HepG2 (cell line): ENCODE measurements around the gene UBE2QL1. TPM values are rescaled to one million over a fixed set of nuclear protein-coding genes. Genes with fewer than 3 reads are reported as not detected.

Experiments
- ATAC-seq: fragments of 200-7000 bp; cut with Tn5 transposase; 3 replicates; pipeline ENCODE4 v1.9.1; 2020; ENCODE audit warnings: mild to moderate bottlenecking, moderate library complexity
- BruUV-seq: library from RNA; stranded (reverse); fragments of 400-500 nt; replicated peaks from 2 replicates; lab custom pipeline; 2021; lab: Mats Ljungman, UMichigan
- CTCF ChIA-PET: fragments of 300-600 bp; formaldehyde crosslinking; extraction: SDS; loops from one replicate; lab custom pipeline; 2021; ENCODE audit warnings: low total read pairs, inconsistent platforms, low intra/inter-chr PET ratio; lab: Yijun Ruan, JAX
- POLR2A ChIA-PET: fragments of 350-600 bp; sonication (Branson Sonifier 250); formaldehyde crosslinking; loops from one replicate; lab custom pipeline; 2020; ENCODE audit warnings: antibody characterized with exemption, inconsistent platforms; lab: Yijun Ruan, JAX
- DNase-seq: peaks from one replicate; pipeline ENCODE4 v3.0.0-alpha.2; 2015; ENCODE audit warnings: low spot score
- FAIRE-seq: peaks from 3 replicates; lab custom pipeline; 2011; peaks lifted over from hg19 to GRCh38; lab: Jason Lieb, UNC
- H2AFZ ChIP-seq: one replicate; pipeline ENCODE4 v1.6.1; 2011; ENCODE audit warnings: low read length, inconsistent platforms
- H3K27ac ChIP-seq: fragments of 300-600 bp; 3 replicates; pipeline ENCODE4 v1.8.0; 2011; ENCODE audit warnings: mixed run types, mild to moderate bottlenecking, mixed read lengths, low read length, inconsistent platforms; ENCODE audit not compliant: insufficient read depth; ENCODE audit errors: extremely low read length
- H3K27me3 ChIP-seq, 2 experiments: fragments of 200-600 bp in 1 of 2; 2 replicates in 1 of 2; 3 replicates in 1 of 2; pipeline versions ENCODE4 v1.6.0 to v1.8.0; 2011; ENCODE audit warnings: low read length in 2 of 2, mild to moderate bottlenecking in 2 of 2, moderate library complexity in 2 of 2, inconsistent platforms in 1 of 2; ENCODE audit not compliant: insufficient read depth in 2 of 2, control insufficient read depth in 1 of 2
- H3K36me3 ChIP-seq, 2 experiments: fragments of 200-600 bp in 1 of 2; replicated peaks in 1 of 2; 2 replicates in 1 of 2; 3 replicates in 1 of 2; pipeline versions ENCODE4 v1.5.1 to v1.8.0; 2011; ENCODE audit warnings: low read length in 2 of 2, inconsistent platforms in 1 of 2; ENCODE audit not compliant: insufficient read depth in 2 of 2, control insufficient read depth in 1 of 2
- H3K4me1 ChIP-seq: 2 replicates; pipeline ENCODE4 v1.5.1; 2012; ENCODE audit warnings: low read length, inconsistent platforms; ENCODE audit not compliant: insufficient read depth
- H3K4me2 ChIP-seq: 2 replicates; pipeline ENCODE4 v1.6.0; 2011; ENCODE audit warnings: low read depth, low read length, inconsistent platforms
- H3K4me3 ChIP-seq, 3 experiments: fragments of 200-600 bp in 1 of 3; sonication (generic), shearing (Covaris generic) in 1 of 3; replicated peaks in 1 of 3; 2 replicates each; pipeline ENCODE4 v1.5.1; 2011 to 2016; ENCODE audit warnings: low read length in 3 of 3, inconsistent platforms in 2 of 3, low read depth in 2 of 3, mild to moderate bottlenecking in 2 of 3, control low read depth in 1 of 3, mixed read lengths in 1 of 3; ENCODE audit not compliant: insufficient read depth in 1 of 3
- H3K79me2 ChIP-seq: one replicate; pipeline ENCODE4 v1.6.1; 2011; ENCODE audit warnings: low read length, inconsistent platforms; ENCODE audit not compliant: insufficient read depth
- H3K9ac ChIP-seq: 2 replicates; pipeline ENCODE4 v1.6.0; 2011; ENCODE audit warnings: mild to moderate bottlenecking, low read depth, low read length, inconsistent platforms; ENCODE audit not compliant: insufficient read depth
- H3K9me3 ChIP-seq: 2 replicates; pipeline ENCODE4 v1.5.1; 2012; ENCODE audit warnings: mild to moderate bottlenecking, low read length
- H4K20me1 ChIP-seq: 2 replicates; pipeline ENCODE4 v1.6.0; 2011; ENCODE audit warnings: inconsistent platforms, mild to moderate bottlenecking, low read length, moderate library complexity; ENCODE audit not compliant: insufficient read depth
- DMAP1 ChIP-seq: IDR thresholded peaks from 2 replicates; pipeline ENCODE4 v1.6.1; 2016
- ETV5 ChIP-seq: IDR thresholded peaks from 2 replicates; pipeline ENCODE4 v1.6.1; 2018; ENCODE audit warnings: missing biosample characterization, missing genetic modification reagents, inconsistent platforms, borderline replicate concordance
- GZF1 ChIP-seq: sonication (generic); formaldehyde crosslinking; IDR thresholded peaks from 2 replicates; pipeline ENCODE4 v1.5.1; 2020; ENCODE audit warnings: mild to moderate bottlenecking, missing genetic modification reagents
- MTF2 ChIP-seq: sonication (generic); formaldehyde crosslinking; IDR thresholded peaks from 2 replicates; pipeline ENCODE4 v1.5.0; 2020; ENCODE audit warnings: missing genetic modification reagents, borderline replicate concordance
- SYNCRIP ChIP-seq: fragments of 200-400 bp; formaldehyde crosslinking; IDR thresholded peaks from 2 replicates; pipeline ENCODE4 v1.6.1; 2018; ENCODE audit warnings: mild to moderate bottlenecking, low read depth, low read length; ENCODE audit not compliant: insufficient read depth
- ZNF296 ChIP-seq: sonication (generic); formaldehyde crosslinking; conservative IDR thresholded peaks from 2 replicates; pipeline ENCODE4 v1.5.0; 2020; ENCODE audit warnings: mild to moderate bottlenecking, missing genetic modification reagents
- ZNF468 ChIP-seq: sonication (generic); formaldehyde crosslinking; IDR thresholded peaks from 2 replicates; pipeline ENCODE4 v1.8.0; 2022; ENCODE audit warnings: mild to moderate bottlenecking, moderate library complexity, missing genetic modification reagents
- ZNF510 ChIP-seq: sonication (generic); formaldehyde crosslinking; IDR thresholded peaks from 2 replicates; pipeline ENCODE4 v1.4.0; 2020; ENCODE audit warnings: low read depth, mild to moderate bottlenecking, missing genetic modification reagents
- ZNF563 ChIP-seq: sonication (generic); formaldehyde crosslinking; IDR thresholded peaks from 2 replicates; pipeline ENCODE4 v1.8.0; 2022; ENCODE audit warnings: mild to moderate bottlenecking, moderate library complexity, missing genetic modification reagents
- WGBS: methylation state at CpG from one replicate; pipeline ENCODE4 v1.1.6; 2017; ENCODE audit warnings: low lambda C conversion rate; 5-methylcytosine and 5-hydroxymethylcytosine counted together
- in situ Hi-C: cut with HindIII; loops from 2 replicates; pipeline ENCODE4 v1.10.0; 2017; ENCODE audit warnings: low pct_unique_long_range_greater_than_20kb; ENCODE audit not compliant: extremely low pct_ligation_motif_present
- intact Hi-C: fragments of 100-400 bp; cut with micrococcal nuclease; formaldehyde crosslinking; loops from one replicate; pipeline ENCODE4 v1.10.0; 2022; ENCODE audit not compliant: unreplicated experiment
- polyA plus RNA-seq, 8 experiments: library from polyadenylated mRNA; depleted of rRNA in 3 of 8; stranded (reverse) in 7 of 8; unstranded in 1 of 8; fragments of >200 nt; fragmentation: Illumina TruSeq in 4 of 8; extraction: Trizol in 4 of 8; gene quantifications; 2 replicates each; pipeline versions ENCODE4 v1.2.1 to v1.2.3, GENCODE V29; 2011 to 2016; ENCODE audit warnings: low read depth in 4 of 8, missing spikeins in 1 of 8, mixed read lengths in 1 of 8; ENCODE audit not compliant: insufficient read depth in 1 of 8
- total RNA-seq, 5 experiments: library from RNA; depleted of rRNA; stranded (reverse); fragments of >200 nt; fragmentation: Illumina TruSeq; extraction: Trizol; gene quantifications; 2 replicates each; pipeline ENCODE4 v1.2.3, GENCODE V29; 2016; ENCODE audit warnings: low read depth in 1 of 5
- TF ChIP-seq, protein P1 (sequence below): fragments of 450-650 bp; IDR thresholded peaks from 2 replicates; pipeline ENCODE4 v1.6.1; 2016

UBE2QL1 gene
- total and polyA plus RNA-seq, 2 of the 13 experiments (the other 11 are each of a cell fraction or from before 2014, with no cell fraction given): not detected

DNA sequence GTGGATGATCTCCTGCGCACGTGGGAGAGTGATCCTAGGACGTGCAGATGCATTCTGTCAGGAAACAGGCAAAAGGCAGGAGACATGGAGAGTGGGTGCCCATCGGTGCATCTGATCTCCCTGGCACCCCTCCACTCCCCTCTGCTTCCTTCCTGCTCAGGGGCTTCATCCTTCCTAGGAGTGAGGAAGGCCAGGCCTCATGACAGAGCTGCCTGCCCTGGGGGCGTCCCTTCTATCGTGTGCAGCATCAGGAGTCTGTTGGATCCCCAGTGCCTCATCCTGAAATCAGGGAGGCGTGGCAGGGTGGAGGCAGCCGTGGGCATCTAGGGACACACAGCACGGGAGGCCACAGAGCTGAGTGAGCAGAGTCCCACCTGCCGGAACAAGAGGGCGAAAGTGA lies 30.1 kb downstream of the UBE2QL1 start:
- DNase-seq: no peak
- CTCF ChIA-PET: no interaction called here
- H3K4me2 ChIP-seq: no peak overlapping the region
- no peaks in the 10 kb centered on the region for H3K36me3 ChIP-seq
- no peak overlapping the region for H3K27ac ChIP-seq
- no peak for FAIRE-seq
- POLR2A ChIA-PET: no interaction called here
- H3K79me2 ChIP-seq: no peaks in the 10 kb centered on the region
- ATAC-seq: no peak
- BruUV-seq: no TSS peak
- no peaks in the 10 kb centered on the region for H3K9me3 ChIP-seq
- TF ChIP-seq, protein P1, sequence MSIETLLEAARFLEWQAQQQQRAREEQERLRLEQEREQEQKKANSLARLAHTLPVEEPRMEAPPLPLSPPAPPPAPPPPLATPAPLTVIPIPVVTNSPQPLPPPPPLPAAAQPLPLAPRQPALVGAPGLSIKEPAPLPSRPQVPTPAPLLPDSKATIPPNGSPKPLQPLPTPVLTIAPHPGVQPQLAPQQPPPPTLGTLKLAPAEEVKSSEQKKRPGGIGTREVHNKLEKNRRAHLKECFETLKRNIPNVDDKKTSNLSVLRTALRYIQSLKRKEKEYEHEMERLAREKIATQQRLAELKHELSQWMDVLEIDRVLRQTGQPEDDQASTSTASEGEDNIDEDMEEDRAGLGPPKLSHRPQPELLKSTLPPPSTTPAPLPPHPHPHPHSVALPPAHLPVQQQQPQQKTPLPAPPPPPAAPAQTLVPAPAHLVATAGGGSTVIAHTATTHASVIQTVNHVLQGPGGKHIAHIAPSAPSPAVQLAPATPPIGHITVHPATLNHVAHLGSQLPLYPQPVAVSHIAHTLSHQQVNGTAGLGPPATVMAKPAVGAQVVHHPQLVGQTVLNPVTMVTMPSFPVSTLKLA: no peak
- no peak for TF ChIP-seq ZNF468 (CRISPR knock-in tag)
- TF ChIP-seq ZNF563 (CRISPR knock-in tag): no peak
- no peak for TF ChIP-seq GZF1 (CRISPR knock-in tag)
- TF ChIP-seq ZNF510 (CRISPR knock-in tag): no peak
- TF ChIP-seq ZNF296 (CRISPR knock-in tag): no peak
- no peak for TF ChIP-seq DMAP1 (CRISPR knock-in tag)
- no peak for TF ChIP-seq SYNCRIP
- TF ChIP-seq ETV5 (CRISPR knock-in tag): no peak
- TF ChIP-seq MTF2: no peak
- no peak overlapping the region for H3K4me3 ChIP-seq
- H2AFZ ChIP-seq: no peak overlapping the region
- in situ Hi-C loops (no loop called here), intact Hi-C loops (no loop called here)
- H3K27me3 ChIP-seq: no peaks in the 10 kb centered on the region; a peak in 3 of 5 replicates
- H3K4me1 ChIP-seq: no peaks in the 10 kb centered on the region
- H4K20me1 ChIP-seq: no peaks in the 10 kb centered on the region
- 27% methylated on average over 10 of the region's 11 CpGs for WGBS
- H3K9ac ChIP-seq: no peak overlapping the region
